Adrenal gland (tissue), 12 donors: ENCODE measurements around the gene MED25. TPM values are rescaled to one million over a fixed set of nuclear protein-coding genes. Genes with fewer than 3 reads are reported as not detected.

Experiments
- DNase-seq, 7 donors: peaks; one replicate each; pipeline ENCODE4 v3.0.0-alpha.2; 2019 to 2020
- H3K27ac ChIP-seq, 5 donors: fragments of 200-600 bp; sonication (generic) in 4 of 5; 1 replicate in 3 of 5; 2 replicates in 2 of 5; pipeline versions ENCODE4 v1.5.1 to v1.8.0; 2016 to 2020; ENCODE audit warnings: mild to moderate bottlenecking in 1 of 5
- H3K27me3 ChIP-seq: fragments of 200-600 bp; 2 replicates; pipeline ENCODE4 v1.8.0; 2021
- H3K36me3 ChIP-seq, 2 donors: fragments of 200-600 bp; replicated peaks in 1 of 2; 1 replicate in 1 of 2; 2 replicates in 1 of 2; pipeline versions ENCODE4 v1.5.1 to v1.8.0; 2018 to 2022
- H3K4me1 ChIP-seq, 2 donors: fragments of 200-600 bp; replicated peaks in 1 of 2; 1 replicate in 1 of 2; 2 replicates in 1 of 2; pipeline versions ENCODE4 v1.5.1 to v1.8.0; 2018 to 2021
- H3K4me3 ChIP-seq, 4 donors: fragments of 200-600 bp; sonication (generic) in 3 of 4; one replicate each; pipeline ENCODE4 v1.5.1; 2016 to 2018
- H3K9me3 ChIP-seq, 3 donors: fragments of 200-600 bp; sonication (generic) in 1 of 3; replicated peaks in 1 of 3; 1 replicate in 2 of 3; 2 replicates in 1 of 3; pipeline versions ENCODE4 v1.5.1 to v1.8.0; 2016 to 2021
- POLR2A ChIP-seq, 2 donors: fragments of 450-650 bp; IDR thresholded peaks; one replicate each; pipeline ENCODE4 v1.6.1; 2017; ENCODE audit warnings: antibody characterized with exemption in 2 of 2, mild to moderate bottlenecking in 2 of 2, moderate library complexity in 1 of 2
- WGBS, 4 donors: extraction: QIAGEN DNeasy Blood & Tissue Kit in 2 of 4; methylation state at CpG; one replicate each; pipeline versions ENCODE4 v1.1.5 to v1.1.7; 2013 to 2017; 5-methylcytosine and 5-hydroxymethylcytosine counted together
- intact Hi-C, 2 donors: fragments of 100-400 bp; cut with DNase I; formaldehyde crosslinking; loops; one replicate each; pipeline versions ENCODE4 v1.14.1 to v1.15.0; 2022 to 2023
- polyA plus RNA-seq, 3 donors: library from polyadenylated mRNA; stranded (reverse); fragments of 200-250 nt in 2 of 3; fragments of 350-450 nt in 1 of 3; fragmentation: Illumina TruSeq in 1 of 3; extraction: RNeasy Lipid Tissue Mini Kit (QIAGEN cat#74804) in 1 of 3; gene quantifications; one replicate each; pipeline ENCODE4 v1.2.3, GENCODE V29; 2013 to 2014
- total RNA-seq, 9 donors: library from RNA; depleted of rRNA in 4 of 9; stranded (reverse); fragments of >200 nt in 4 of 9; fragments of 120-200 nt in 1 of 9; fragmentation: NEBNext Ultra II Directional in 1 of 9; extraction: Animal tissue kit (Norgen Biotek cat#: 25700) in 1 of 9; gene quantifications; one replicate each; pipeline versions ENCODE4 v1.1.0 to v1.2.4, GENCODE V29; 2013 to 2023
- TF ChIP-seq, protein P1 (sequence below), 6 experiments: fragments of 450-650 bp in 4 of 6; fragments of 200-600 bp in 2 of 6; sonication (generic) in 1 of 6; IDR thresholded peaks; 1 replicate in 5 of 6; 2 replicates in 1 of 6; pipeline versions ENCODE4 v1.5.1 to v1.8.0; 2016 to 2021; ENCODE audit warnings: antibody characterized with exemption in 6 of 6, mild to moderate bottlenecking in 2 of 6, moderate library complexity in 1 of 6
- donor health status: healthy with polysubstance abuse.
- donor health status: Bipolar disorder and iron deficiency.
- donor health status: DM: yes; HTN: yes; CAD: no.
- donor health status: DM: no; HTN: no; CAD: no.
- donor health status: DM: no; HTN: no; CAD: no.
- donor health status: DM: yes; HTN: yes; CAD: no.

The MED25 gene
- total and polyA plus RNA-seq, 12 donors: 36.2 to 457 (median 107) TPM

DNA sequence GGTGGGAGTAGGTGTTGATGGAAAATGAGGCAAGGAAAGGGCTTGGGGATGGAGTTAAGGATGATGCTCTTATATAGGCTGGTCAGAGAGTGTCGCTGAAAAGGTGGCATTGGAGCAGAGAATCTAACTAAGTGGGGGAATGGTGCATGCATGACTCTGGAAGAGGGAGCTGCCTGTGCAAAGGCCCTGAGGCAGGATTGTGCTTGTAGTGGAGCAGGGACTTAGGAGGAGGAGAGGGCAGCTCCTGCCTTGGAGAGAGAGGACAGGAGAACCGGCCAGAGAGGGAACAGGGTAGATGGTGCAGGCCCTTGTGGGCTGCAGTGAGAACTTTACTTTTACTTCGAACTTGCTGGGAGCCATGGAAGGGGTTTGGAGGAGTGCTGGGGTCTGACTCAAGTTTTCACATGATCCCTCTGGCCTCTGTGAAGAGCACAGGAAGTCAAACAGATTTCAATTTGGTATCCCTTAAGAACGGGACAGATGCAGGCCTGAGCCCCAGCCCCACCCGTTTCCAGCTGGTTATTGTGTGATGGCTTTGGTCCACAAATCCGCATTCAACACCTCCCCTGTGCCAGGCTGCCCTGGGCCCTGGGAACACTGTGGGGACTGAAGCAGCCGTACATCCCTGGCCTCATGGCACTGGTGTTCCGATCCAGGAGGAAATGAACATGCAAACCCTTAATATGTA is 44.3 kb upstream of the MED25 start:
- H3K4me1 ChIP-seq: peaks cover 10 to 16% of the 10 kb centered on the region in 2 donors
- no peaks in the 10 kb centered on the region for H3K36me3 ChIP-seq
- no peak for DNase-seq
- WGBS, 4 donors: 76 to 88% (median 78%) methylated on average over 7 to 8 of the region's 8 CpGs
- intact Hi-C loops: no loop called here
- no peak overlapping the region for H3K27ac ChIP-seq
- no peaks in the 10 kb centered on the region for H3K27me3 ChIP-seq
- no peaks in the 10 kb centered on the region for H3K9me3 ChIP-seq
- H3K4me3 ChIP-seq: no peak overlapping the region
- TF ChIP-seq, protein P1, sequence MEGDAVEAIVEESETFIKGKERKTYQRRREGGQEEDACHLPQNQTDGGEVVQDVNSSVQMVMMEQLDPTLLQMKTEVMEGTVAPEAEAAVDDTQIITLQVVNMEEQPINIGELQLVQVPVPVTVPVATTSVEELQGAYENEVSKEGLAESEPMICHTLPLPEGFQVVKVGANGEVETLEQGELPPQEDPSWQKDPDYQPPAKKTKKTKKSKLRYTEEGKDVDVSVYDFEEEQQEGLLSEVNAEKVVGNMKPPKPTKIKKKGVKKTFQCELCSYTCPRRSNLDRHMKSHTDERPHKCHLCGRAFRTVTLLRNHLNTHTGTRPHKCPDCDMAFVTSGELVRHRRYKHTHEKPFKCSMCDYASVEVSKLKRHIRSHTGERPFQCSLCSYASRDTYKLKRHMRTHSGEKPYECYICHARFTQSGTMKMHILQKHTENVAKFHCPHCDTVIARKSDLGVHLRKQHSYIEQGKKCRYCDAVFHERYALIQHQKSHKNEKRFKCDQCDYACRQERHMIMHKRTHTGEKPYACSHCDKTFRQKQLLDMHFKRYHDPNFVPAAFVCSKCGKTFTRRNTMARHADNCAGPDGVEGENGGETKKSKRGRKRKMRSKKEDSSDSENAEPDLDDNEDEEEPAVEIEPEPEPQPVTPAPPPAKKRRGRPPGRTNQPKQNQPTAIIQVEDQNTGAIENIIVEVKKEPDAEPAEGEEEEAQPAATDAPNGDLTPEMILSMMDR (IDR thresholded peaks at IDR 0.05): no peak
- TF ChIP-seq POLR2A (IDR thresholded peaks at IDR 0.05): no peak

DNA sequence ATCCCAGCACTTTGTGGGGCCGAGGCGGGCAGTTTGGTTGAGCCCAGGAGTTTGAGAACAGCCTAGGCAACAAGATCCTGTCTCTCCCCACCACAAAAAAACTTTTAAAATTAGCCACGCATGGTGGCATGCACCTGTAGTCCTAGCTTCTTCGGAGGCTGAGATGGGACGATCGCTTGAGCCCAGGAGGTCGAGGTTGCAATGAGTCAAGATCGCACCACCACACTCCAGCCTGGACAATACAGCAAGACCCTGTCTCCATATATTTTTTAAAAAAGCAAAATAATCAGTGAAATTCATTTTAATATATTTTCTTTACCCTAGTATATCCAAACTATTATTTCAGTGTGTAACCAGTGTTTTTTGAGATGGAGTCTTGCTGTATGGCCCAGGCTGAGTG is 43.1 kb upstream of the MED25 start:
- Histone ChIP-seq H3K36me3 (no peaks in the 10 kb centered on the region), H3K4me1 (peaks cover 0 to 5% of the 10 kb centered on the region in 2 donors), H3K4me3 (no peak overlapping the region), H3K9me3 (no peaks in the 10 kb centered on the region), H3K27ac (no peak overlapping the region), H3K27me3 (no peaks in the 10 kb centered on the region)
- intact Hi-C loops: no loop called here
- TF ChIP-seq, protein P1 (IDR thresholded peaks at IDR 0.05): no peak
- no peak for TF ChIP-seq POLR2A (IDR thresholded peaks at IDR 0.05)
- WGBS, 4 donors: 84 to 95% (median 91%) methylated on average over 8 of the region's 8 CpGs
- no peak for DNase-seq

DNA sequence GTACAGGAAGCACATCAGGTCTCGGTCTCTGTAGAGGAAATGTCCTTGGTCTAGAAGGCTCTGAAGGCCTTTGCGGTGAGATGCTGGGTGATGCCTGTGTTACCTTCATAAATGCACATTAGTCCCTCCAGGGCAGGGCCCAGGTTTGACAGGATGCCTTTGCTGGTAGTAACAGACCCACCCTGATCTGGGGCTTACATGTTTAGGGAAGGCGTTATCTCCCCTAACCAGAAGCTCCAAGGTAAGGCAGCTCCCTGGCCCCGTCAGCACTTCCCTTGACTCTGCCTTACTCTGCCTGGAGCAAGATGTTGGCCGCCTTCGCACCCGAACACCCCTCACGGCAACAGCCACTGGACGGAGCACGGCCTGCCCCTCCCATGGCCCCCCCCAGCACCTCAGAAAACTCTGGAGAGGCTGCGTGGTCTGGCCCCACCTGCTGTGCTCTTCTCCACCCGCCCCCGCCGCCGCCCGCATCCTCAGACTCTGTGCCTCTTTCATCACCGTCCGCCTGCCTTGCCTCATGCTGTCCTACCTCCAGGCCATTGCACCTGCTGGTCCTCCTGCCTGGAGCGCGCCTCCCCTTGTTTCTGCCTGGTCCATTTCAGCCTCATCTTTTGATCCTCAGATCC is 42.2 kb upstream of the MED25 start:
- Histone ChIP-seq H3K4me1 (no peaks in the 10 kb centered on the region), H3K4me3 (no peak overlapping the region), H3K27ac (no peak overlapping the region), H3K36me3 (no peaks in the 10 kb centered on the region), H3K9me3 (no peaks in the 10 kb centered on the region), H3K27me3 (no peaks in the 10 kb centered on the region)
- WGBS, 4 donors: 89 to 93% (median 91%) methylated on average over 16 to 20 of the region's 20 CpGs
- intact Hi-C loops: no loop called here
- TF ChIP-seq, protein P1 (IDR thresholded peaks at IDR 0.05): no peak
- no peak for TF ChIP-seq POLR2A (IDR thresholded peaks at IDR 0.05)
- DNase-seq: no peak

- DNase-seq: no peak
- no peak for TF ChIP-seq POLR2A (IDR thresholded peaks at IDR 0.05)
- TF ChIP-seq, protein P1 (IDR thresholded peaks at IDR 0.05): no peak
- Histone ChIP-seq H3K4me3 (no peak overlapping the region), H3K27me3 (no peaks in the 10 kb centered on the region), H3K4me1 (no peaks in the 10 kb centered on the region), H3K36me3 (no peaks in the 10 kb centered on the region), H3K27ac (no peak overlapping the region), H3K9me3 (no peaks in the 10 kb centered on the region)
- intact Hi-C loops: no loop called here
- 81 to 89% (median 84%) methylated on average over 6 of the region's 6 CpGs for WGBS, 4 donors
These were observed 41.7 kb upstream of the MED25 start for GRCh38 chr19:49776371-49776764.
